ENCODE results near the gene TP53BP2.
"Not testable (repeated sequence)": the region's sequence is repeated elsewhere in the genome, so short reads cannot be mapped to it uniquely, and the experiment has no call there.

The TP53BP2 gene

GRCh38 chr1:223828162-223828848, 17.4 kb downstream of the TP53BP2 start:
- no peak for DNase-seq (ENCODE audit: low read depth)

GRCh38 chr1:223827193-223827663, 18.5 kb downstream of the TP53BP2 start:
- peak; percentile 9 for DNase-seq (ENCODE audit: low read depth)

GRCh38 chr1:223825767-223826748, 19.7 kb downstream of the TP53BP2 start:
- DNase-seq (ENCODE audit: low read depth) = no peak

DNA sequence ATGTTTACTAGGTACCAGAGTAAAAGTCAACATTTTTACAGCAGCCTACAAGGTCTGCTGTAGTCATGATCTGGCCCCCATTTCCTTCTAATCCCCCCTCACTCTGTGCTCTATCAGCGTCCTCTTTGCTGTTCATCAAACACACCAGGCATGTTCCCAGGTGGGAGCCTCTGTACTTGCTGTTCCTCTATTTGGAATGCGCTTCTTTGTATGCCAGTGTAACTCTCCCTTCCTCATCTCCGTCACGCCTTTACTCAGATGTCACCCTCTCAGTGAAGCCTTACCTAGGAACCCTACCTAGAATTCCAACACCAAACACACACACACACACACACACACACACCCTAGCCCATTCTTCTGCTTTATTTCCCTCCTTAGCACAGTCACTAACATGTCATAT, 21.0 kb downstream of the TP53BP2 start:
- DNase-seq (ENCODE audit: low read depth) = no peak

GRCh38 chr1:223824287-223824686, 21.5 kb downstream of the TP53BP2 start:
- DNase-seq (ENCODE audit: low read depth) = no peak

DNA sequence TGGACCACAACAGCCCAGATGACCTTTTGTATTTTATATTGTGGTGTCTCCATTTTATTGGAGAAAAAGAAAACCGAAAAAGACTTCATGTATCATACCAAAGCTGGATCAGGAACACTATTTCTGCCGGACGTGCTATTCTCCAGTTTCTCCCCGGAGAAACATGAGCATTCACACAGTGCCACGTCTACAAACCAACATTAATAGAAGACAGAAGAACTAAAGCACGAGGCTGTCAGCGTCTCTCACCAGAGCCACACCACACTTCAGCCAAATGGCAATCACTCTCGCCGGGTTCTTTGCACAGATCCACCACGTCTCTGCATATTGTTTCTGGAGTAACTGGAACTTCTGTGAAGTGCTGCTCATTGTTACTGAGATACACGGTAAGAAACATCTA, 24.8 kb downstream of the TP53BP2 start:
- DNase-seq (ENCODE audit: low read depth) = no peak

GRCh38 chr1:223820515-223820858, 25.3 kb downstream of the TP53BP2 start:
- no peak for DNase-seq (ENCODE audit: low read depth)

DNA sequence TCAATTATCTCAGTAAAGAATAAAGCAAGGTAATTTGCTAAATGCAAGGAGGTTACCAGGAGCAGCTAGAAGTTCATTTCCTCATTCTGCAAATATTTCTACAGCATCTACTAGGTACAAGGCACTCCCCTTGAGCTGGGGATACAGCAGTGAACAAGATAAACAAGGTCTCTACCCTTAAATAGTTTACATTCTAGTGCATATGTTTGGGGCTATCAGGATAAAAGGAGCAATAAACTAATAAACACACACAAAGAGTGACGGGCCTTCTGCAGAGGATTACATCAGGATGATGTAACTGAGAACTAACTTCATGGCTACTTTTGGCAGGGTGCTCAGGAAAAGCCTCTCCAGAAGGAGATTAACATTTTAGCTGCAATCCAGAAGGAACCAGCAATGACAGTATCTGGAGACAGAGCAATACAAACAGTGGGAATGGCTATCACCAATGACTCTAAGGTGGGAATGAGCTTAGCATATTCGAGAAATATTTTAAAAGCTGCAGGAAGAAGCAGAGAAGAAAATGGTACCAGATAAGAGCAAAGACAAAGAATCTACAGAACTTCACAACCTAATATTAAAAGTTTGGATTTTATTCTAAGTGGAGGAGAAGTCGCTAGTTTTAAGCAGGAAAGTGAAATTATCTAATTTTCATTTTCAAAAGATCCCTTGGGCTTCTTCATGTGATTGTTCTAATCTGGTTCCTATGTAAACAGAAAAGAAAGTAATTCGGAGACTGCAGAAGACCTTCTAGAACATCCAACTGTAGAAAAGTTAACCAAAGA, 25.8 kb downstream of the TP53BP2 start:
- peak; percentile 53 for DNase-seq (ENCODE audit: low read depth)

DNA sequence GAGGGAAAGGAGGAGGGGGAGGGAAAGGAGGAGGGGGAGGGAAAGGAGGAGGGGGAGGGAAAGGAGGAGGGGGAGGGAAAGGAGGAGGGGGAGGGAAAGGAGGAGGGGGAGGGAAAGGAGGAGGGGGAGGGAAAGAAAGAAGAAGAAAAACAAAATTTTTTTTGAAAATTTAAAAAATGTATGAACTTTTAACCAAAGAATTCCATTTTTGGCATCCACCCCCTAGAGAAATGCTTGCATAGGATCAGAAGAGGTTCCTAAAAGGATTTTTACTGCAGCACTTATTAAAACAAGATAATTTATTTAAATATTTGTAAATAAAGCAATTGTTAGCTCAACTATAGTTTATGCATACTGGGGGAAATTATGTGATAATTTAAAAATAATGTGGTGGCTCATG, 28.5 kb downstream of the TP53BP2 start:
- DNase-seq (ENCODE audit: low read depth) = not testable (repeated sequence)

DNA sequence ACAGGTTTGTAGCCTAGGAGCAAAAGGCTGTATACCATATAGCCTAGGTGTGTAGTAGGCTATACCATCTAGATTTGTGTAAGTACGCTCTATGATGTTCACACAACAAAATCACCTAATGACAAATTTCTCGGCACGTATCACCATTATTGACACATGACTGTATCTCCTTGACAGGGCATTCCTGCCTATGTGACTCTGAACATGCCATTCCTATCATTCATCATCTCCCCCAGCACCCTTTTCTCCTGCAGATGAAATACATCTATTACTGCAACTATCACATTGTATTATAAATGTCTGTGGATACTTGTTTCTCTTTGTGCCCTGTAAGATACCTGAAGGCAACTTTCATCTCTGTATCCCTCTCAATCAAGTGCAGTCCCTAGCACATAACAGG, 29.9 kb downstream of the TP53BP2 start:
- no peak for DNase-seq (ENCODE audit: low read depth)

- no peak for DNase-seq (ENCODE audit: low read depth)
These were observed 30.5 kb downstream of the TP53BP2 start for GRCh38 chr1:223815020-223815853.

- DNase-seq (ENCODE audit: low read depth) = no peak
These were observed 32.1 kb downstream of the TP53BP2 start for GRCh38 chr1:223813645-223814044.

- DNase-seq (ENCODE audit: low read depth) = peak; percentile 25
These were observed 34.1 kb downstream of the TP53BP2 start for GRCh38 chr1:223811634-223812101.

DNA sequence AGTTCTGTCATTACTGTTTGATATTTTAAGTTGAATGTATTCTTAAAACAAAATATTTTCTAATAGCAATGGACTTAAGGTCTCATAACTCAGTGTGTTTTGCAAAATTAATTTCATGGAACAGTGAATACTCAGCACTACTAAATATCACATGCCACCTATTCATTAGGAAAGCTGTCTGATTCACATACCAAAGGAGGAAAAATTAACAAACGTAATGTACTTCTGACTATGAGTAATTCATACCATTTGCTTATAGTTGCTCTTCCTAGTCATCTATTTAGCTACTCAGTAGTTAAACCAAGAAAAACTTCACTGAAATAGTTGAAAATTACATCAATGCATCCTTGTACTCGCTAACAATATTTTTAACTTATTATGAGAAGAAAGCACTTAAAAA, 35.2 kb downstream of the TP53BP2 start:
- no peak for DNase-seq (ENCODE audit: low read depth)

- not testable (repeated sequence) for DNase-seq (ENCODE audit: low read depth)
These were observed 35.8 kb downstream of the TP53BP2 start for GRCh38 chr1:223809905-223810304.

GRCh38 chr1:223803211-223803610, 42.5 kb downstream of the TP53BP2 start:
- no peak for DNase-seq (ENCODE audit: low read depth)

- no peak for DNase-seq (ENCODE audit: low read depth)
These were observed 43.1 kb downstream of the TP53BP2 start for GRCh38 chr1:223802602-223803001.

DNA sequence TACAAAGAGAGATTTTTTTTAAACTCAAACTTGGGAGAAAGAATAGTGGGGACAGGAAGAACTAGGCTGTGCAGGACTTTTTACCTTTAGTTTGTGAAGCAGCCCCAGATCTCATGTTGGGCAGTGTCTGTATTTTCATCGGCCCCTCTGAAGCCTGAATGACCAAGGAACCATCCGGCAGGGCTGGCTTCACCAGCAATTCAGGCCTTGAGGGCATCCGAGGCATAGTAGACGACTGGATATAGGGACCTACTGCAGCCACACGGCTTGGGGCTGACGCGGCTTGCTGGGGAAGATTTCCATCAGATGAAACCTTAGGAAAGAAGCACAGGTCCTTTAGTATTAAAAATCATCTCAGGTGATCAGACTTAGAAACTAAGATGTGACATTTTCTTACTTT, 43.7 kb downstream of the TP53BP2 start:
- no peak for DNase-seq (ENCODE audit: low read depth)

DNA sequence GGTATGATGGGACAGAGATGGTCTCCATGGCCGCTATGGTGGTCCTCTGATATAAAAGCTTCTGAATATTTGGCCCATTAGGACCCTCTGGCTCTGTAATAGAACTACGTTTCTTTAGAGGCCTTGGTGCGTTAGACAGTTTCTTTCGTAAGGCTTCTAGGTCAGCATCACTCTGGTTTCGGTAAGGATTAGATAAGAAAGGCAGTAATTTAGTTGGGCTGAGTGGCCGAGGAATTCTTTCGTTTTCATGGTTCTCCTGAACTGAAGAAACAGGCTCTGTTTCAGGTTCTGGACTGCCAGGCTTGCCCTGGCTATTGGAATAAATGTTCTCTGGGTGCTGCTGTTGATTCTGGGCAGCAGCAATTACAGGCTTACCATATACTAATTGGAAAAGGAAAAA, 49.5 kb downstream of the TP53BP2 start:
- no peak for DNase-seq (ENCODE audit: low read depth)

DNA sequence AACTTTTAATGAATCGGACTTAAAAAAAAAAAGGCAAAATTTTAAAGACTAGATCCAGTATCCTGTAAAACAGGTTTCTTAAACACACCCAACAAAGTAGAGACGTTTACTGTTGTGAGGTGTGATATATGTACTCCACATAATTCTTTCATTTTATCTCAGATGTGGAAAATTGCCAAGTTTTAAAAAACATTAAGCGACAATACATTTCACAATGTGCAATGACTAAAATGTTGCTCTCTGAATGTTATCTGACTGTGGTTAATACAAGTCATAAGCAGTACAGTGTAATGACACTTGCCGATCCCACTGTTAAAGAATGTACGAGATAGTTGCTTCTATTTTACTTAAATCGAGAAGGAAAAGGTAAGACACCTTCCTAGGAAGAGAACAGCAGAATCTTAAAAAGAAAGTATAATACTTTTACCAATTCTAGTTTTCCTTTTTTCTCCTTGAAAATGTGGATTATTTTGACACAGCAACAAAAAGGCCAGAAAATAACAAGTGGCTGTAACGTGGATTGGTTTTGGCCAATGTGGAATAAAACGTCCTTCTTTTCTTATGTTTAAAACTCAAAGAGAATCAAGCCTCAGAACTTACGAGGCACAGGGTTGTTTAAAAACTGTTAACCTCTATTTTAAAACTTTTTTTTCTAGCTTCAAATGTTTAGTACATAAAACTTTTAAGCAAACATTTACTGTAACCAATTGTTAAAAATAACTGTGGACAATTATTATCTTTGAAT, 51.4 kb downstream of the TP53BP2 start:
- no peak for DNase-seq (ENCODE audit: low read depth)

GRCh38 chr1:223793716-223794115, 52.0 kb downstream of the TP53BP2 start:
- DNase-seq (ENCODE audit: low read depth) = no peak
